Embryonic facial prominence (tissue), 1 donor: ENCODE data around the gene IL22RA2.
A peak's percentile ranks its signal among the peaks of the same experiment; 100 is the strongest.

Experiments used
- DNase-seq: peaks from one replicate; pipeline ENCODE4 v3.0.0-alpha.2; 2016; ENCODE audit errors: extremely low spot score

The IL22RA2 gene

GRCh38 chr6:137197684-137198645 lies 24.5 kb upstream of the IL22RA2 start:
- DNase-seq: no peak

DNA sequence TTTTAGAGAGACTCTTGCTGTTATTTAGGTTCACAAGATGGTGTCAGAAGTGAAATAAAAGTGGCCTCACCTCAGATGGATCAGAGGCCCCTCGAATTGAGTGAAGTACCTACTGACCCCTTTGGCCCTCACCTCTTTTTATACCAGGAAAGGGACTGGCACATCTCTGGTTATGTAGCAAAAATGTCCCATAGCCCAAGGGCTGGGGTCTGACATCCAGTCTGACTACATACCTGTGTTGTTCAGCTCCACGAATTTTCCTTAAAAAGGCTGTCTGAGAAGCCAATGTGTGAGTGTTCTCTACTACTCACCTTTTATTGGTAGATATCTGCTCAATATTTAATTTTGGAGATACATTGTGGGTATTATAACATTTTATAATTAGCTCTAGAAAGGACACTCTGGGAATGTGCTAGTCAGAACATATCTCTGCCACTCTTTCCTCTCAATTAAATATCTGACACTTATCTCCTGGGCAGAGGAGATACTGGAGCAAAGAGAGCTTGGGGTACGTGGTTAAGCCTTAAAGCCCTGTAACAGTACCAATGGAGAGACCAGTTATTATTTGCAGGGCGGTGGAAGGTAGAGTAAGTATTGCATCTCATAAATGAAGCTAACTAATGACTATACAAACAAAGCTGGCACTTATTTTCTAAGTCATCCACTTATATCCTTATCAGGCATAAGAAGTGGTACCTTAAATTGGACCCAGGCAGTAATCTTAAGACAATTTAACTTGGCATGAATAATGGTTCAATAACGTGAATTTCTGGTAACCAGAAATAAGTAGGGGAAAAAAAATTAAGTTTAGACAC lies 20.0 kb upstream of the IL22RA2 start:
- no peak for DNase-seq

- no peak for DNase-seq
Observed at GRCh38 chr6:137192821-137193220, 19.4 kb upstream of the IL22RA2 start.

GRCh38 chr6:137191670-137192069 lies 18.2 kb upstream of the IL22RA2 start:
- DNase-seq: peak; percentile 62

DNA sequence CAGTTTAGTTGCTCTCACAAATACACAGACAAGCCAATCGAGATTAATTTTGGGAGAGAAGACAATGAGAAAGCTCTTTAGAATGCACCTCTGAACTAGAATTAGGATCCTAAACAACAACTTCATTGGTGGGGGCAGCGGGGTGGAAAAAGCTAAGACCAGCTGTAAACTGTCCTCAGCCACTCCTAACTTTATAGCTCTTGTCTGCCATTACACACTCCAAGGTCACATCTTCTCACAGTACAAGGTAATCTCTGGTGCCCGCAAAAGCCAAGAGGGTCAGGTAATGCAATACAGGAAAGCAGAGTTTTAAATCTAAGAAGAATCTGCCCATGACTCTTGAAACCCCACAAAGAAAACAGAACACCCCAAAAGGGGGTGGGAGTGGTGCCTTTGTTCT lies 17.8 kb upstream of the IL22RA2 start:
- no peak for DNase-seq

DNA sequence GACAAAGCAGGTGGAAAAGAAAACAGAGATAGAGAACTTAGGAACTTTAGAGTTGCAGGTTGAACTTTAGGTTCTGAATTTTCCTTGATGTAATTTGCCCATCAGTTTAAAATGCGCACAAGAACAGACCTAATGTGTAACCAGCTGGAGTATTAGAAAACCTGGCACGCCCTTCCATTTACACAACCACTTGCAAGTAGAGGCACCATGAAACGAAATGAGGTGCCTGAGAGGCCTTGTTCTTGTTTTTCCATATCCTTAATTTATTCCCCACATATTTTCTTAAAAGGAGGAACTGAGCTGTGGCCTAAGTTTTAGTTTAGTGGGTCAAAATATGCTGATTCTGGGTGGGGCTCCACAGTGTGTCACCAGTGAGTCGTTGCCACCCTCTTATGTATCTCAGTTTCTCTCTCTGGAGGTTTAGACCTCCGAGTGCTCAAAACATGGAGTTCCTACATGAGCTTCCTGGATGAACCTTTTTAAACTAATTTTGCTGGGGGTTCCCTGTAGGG lies 17.2 kb upstream of the IL22RA2 start:
- DNase-seq: no peak

GRCh38 chr6:137188855-137189254 lies 15.4 kb upstream of the IL22RA2 start:
- DNase-seq: no peak

GRCh38 chr6:137185290-137185689 lies 11.8 kb upstream of the IL22RA2 start:
- DNase-seq: no peak

DNA sequence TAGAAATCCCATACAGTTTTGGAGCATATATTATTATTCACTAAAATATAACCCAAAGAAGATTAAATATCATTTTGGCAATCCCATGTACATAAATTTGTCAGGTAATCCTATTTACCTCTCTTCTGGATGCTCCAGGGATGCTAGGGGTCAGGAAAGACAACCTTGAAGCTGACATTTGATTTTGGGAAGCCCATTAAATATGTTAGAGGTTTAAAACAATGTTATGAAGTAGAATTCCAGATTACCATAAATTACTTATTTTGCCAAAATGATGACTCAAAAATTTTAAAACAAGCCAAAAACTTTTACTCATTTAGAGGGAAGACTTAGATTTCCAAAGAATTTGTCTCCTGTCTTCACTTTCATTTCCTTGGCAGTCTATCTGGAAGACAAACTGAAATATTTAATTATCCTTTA lies 9.2 kb upstream of the IL22RA2 start:
- DNase-seq: no peak

DNA sequence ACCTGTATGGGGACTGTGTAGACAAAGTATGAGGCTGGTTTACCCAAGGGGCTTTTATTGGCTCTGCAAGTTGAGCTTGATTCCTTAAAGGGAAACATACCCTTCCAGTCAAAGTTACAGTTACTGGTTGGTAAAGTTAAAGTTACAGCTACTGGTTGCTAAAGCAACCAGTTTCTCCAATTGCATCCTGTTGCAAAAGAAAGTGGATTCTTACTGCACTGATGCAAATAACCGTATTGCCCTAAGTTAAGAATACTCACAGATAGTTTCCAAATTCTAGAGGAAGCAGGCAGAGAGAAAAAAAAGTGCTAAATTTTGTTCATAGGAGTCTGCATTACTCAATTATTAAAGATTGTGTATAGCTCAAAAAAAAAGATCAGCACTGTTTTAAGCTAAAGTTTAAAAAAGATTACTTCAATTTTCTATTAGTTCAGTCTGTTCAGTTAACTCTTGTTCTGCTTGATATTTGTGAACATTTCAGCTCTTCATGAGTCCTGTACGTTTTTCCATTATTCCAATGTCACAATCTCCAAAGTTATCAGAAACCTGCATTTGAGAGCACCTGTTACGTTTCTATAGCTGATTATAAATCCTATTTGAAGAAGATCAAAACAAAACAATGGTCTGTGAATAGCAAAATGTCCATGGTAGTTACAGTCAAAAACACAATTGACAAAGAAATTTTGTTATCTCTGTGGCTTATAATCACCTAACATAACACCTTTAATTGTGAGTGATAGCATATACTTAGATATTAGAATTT lies 8.6 kb upstream of the IL22RA2 start:
- DNase-seq: no peak

- DNase-seq: no peak
Observed at GRCh38 chr6:137177611-137178010, 4.2 kb upstream of the IL22RA2 start.

DNA sequence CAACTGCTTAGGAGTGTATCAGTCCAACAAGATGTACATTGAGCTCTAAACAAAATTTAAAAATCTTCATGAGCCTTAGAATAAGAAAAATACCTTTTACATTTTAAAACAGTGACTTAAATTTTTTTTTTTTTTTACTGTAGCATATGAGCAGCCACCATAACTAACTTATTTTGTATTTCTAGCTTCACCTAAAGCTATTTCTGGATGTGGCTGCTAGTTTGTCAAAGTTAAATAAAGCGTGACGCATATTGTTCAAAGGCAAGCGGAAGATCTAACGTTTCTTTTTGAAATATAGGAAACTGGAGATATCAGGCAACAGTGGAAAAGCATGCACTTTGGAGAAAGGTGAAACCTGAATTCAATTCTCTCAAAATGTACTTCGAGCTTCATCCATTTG lies 3.3 kb upstream of the IL22RA2 start:
- no peak for DNase-seq

GRCh38 chr6:137175868-137176245 lies 2.4 kb upstream of the IL22RA2 start:
- DNase-seq: no peak

- DNase-seq: no peak
Observed at GRCh38 chr6:137175157-137175867, 1.9 kb upstream of the IL22RA2 start.

DNA sequence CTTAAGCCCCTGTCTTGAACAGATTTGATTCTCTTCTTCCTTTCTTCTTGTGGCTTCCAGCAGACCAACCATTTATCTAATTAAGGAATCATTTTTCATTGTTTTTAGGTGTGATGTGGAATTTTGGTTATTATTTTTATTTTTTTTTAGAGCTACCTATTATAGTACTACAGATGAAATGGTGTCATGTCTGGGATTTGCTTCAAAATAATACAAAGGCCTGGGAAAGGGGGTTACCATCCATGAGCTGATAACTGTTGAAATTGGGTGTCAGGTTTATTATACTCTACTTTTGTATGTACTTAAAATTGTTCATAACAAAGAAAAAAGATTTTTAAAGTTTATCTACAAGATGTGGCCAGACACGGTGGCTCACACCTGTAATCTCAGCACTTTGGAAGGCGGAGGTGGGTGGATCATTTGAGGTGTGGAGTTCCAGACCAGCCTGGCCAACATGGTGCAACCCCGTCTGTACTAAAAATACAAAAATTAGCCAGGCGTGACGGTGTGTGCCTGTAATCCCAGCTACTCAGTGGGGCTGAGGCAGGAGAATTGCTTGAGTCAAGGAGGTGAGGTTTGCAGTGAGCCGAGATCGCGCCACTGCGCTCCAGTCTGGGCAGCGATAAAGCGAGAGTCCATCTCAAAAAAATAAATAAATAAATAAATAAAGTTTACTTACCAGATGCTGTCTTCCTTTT lies 561 bp downstream of the IL22RA2 start:
- DNase-seq: no peak

- no peak for DNase-seq
Observed at GRCh38 chr6:137171824-137172733, 1.4 kb downstream of the IL22RA2 start.

GRCh38 chr6:137171053-137171374 lies 2.4 kb downstream of the IL22RA2 start:
- no peak for DNase-seq

DNA sequence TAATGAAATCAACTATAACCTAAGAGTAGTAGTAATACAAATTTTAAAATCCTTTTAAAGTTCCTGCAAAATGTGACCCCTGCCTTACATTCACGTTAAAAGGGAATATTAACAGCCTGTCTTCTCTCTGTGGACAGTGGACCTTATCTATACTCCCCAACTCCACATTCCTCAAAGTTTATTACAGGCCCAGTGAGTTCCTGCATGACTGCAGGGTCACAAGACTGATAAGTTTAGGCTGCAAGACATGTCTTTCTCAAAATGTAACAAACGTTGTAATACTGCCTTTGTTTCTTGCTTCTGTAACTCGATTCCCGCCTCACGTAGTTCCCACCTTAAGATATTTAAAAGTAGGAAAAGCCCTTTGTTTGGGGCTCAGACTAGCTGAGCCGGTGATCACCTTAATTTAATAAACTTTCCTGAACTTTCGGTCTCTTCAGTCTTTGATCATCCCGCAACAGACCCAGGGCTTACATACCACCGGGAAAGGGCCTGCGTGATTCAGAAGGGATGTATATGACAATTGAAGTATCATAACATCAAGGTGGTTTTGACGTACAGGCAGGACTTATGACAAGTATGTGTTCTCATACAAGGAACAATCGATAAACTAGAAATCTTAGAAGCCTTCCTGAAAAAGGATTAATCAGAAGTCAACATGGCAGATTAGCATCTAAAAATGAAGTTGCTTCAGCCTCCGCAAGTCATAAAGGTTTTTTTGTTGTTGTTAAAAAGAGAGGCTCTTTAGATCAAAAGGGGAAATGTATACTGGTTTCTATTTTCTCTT lies 3.0 kb downstream of the IL22RA2 start:
- DNase-seq: no peak
